Measurements from ENCODE around the gene DIP2A.

DIP2A gene

GRCh38 chr21:46581780-46582307 lies 123.2 kb downstream of the DIP2A start:
- no peak for DNase-seq

GRCh38 chr21:46585191-46585953 lies 126.7 kb downstream of the DIP2A start:
- no peak for DNase-seq

- DNase-seq = no peak
Observed at GRCh38 chr21:46594276-46594675, 135.6 kb downstream of the DIP2A start.

GRCh38 chr21:46596201-46596600 lies 137.5 kb downstream of the DIP2A start:
- DNase-seq = no peak

GRCh38 chr21:46597031-46597430 lies 138.3 kb downstream of the DIP2A start:
- no peak for DNase-seq

GRCh38 chr21:46597896-46598343 lies 139.2 kb downstream of the DIP2A start:
- DNase-seq = no peak

- peak in 1 of 56 donors; percentile 54 for DNase-seq
Observed at GRCh38 chr21:46598581-46599572, 140.2 kb downstream of the DIP2A start.

- DNase-seq = no peak
Observed at GRCh38 chr21:46600305-46600704, 141.6 kb downstream of the DIP2A start.

- no peak for DNase-seq
Observed at GRCh38 chr21:46600978-46601377, 142.3 kb downstream of the DIP2A start.

- peak in 4 of 56 donors; percentile 30 to 48 (median 34) for DNase-seq
Observed at GRCh38 chr21:46603228-46603627, 144.5 kb downstream of the DIP2A start.

- no peak for DNase-seq
Observed at GRCh38 chr21:46604329-46604974, 145.8 kb downstream of the DIP2A start.

- DNase-seq = peak in 54 of 56 donors; percentile 37 to 97 (median 84)
Observed at GRCh38 chr21:46604975-46605766, 146.5 kb downstream of the DIP2A start, which contains the start of gene S100B. Gene S100B, minus strand, starts transcription at chr21:46605082. Its CDS starts 2,667 bp downstream, at chr21:46602415.

GRCh38 chr21:46605767-46606426 lies 147.2 kb downstream of the DIP2A start:
- peak in 14 of 56 donors; percentile 26 to 66 (median 44) for DNase-seq

- DNase-seq = no peak
Observed at GRCh38 chr21:46606427-46606813, 147.7 kb downstream of the DIP2A start.

GRCh38 chr21:46607636-46608035 lies 148.9 kb downstream of the DIP2A start:
- DNase-seq = no peak

- DNase-seq = no peak
Observed at GRCh38 chr21:46608672-46609111, 150.0 kb downstream of the DIP2A start.

- no peak for DNase-seq
Observed at GRCh38 chr21:46610018-46610701, 151.5 kb downstream of the DIP2A start.

GRCh38 chr21:46613391-46613790 lies 154.7 kb downstream of the DIP2A start:
- DNase-seq = no peak

GRCh38 chr21:46616050-46616449 lies 157.4 kb downstream of the DIP2A start:
- DNase-seq = no peak
